K562 (cell line): ENCODE measurements around the gene RNF224. TPM values are rescaled to one million over a fixed set of nuclear protein-coding genes. Genes with fewer than 3 reads are reported as not detected.

Source experiments
- ATAC-seq: fragments of 200-7000 bp; cut with Tn5 transposase; 3 replicates; pipeline ENCODE4 v1.9.1; 2020; ENCODE audit warnings: moderate library complexity
- BruUV-seq: library from RNA; stranded (reverse); fragments of 400-500 nt; replicated peaks from 2 replicates; lab custom pipeline; 2021; lab: Mats Ljungman, UMichigan
- CTCF ChIA-PET: fragments of 300-600 bp; formaldehyde crosslinking; extraction: SDS; loops from one replicate; lab custom pipeline; 2021; ENCODE audit warnings: low intra/inter-chr PET ratio; lab: Yijun Ruan, JAX
- POLR2A ChIA-PET: fragments of 300-600, 350-650 bp; sonication (Branson Sonifier 250); formaldehyde crosslinking; extraction: SDS; loops from one replicate; lab custom pipeline; 2021; ENCODE audit warnings: antibody characterized with exemption, inconsistent platforms; lab: Yijun Ruan, JAX
- DNase-seq, 4 experiments: peaks; one replicate each; pipeline versions ENCODE4 v3.0.0 to v3.0.0-alpha.2; 2011 to 2018; ENCODE audit warnings: low spot score in 3 of 4, mixed read lengths in 3 of 4; ENCODE audit errors: extremely low read depth in 1 of 4
- FAIRE-seq: peaks from 2 replicates; lab custom pipeline; 2011; peaks lifted over from hg19 to GRCh38; lab: Jason Lieb, UNC
- H2AFZ ChIP-seq: 2 replicates; pipeline ENCODE4 v1.6.0; 2011; ENCODE audit warnings: low read depth, low read length, control low read depth, inconsistent platforms
- H3K27ac ChIP-seq: fragments of 200-600 bp; 3 replicates; pipeline ENCODE4 v1.8.0; 2011; ENCODE audit warnings: low read depth, mild to moderate bottlenecking, control low read depth, inconsistent platforms, low read length, moderate library complexity, mixed read lengths; ENCODE audit errors: extremely low read depth
- H3K27me3 ChIP-seq, 2 experiments: fragments of 300-600 bp in 1 of 2; 2 replicates in 1 of 2; 3 replicates in 1 of 2; pipeline versions ENCODE4 v1.6.0 to v1.8.0; 2011; ENCODE audit warnings: inconsistent platforms in 2 of 2, low read length in 2 of 2, mild to moderate bottlenecking in 1 of 2, mixed read lengths in 1 of 2, moderate library complexity in 1 of 2; ENCODE audit not compliant: control insufficient read depth in 2 of 2, insufficient read depth in 2 of 2
- H3K36me3 ChIP-seq: fragments of 300-600 bp; 3 replicates; pipeline ENCODE4 v1.8.0; 2011; ENCODE audit warnings: mild to moderate bottlenecking, low read length, inconsistent platforms; ENCODE audit not compliant: control insufficient read depth, insufficient read depth
- H3K4me1 ChIP-seq, 2 experiments: fragments of 200-600 bp in 1 of 2; replicated peaks in 1 of 2; 2 replicates in 1 of 2; 3 replicates in 1 of 2; pipeline versions ENCODE4 v1.5.1 to v1.8.0; 2011; ENCODE audit warnings: inconsistent platforms in 2 of 2, low read length in 2 of 2, mild to moderate bottlenecking in 1 of 2, mixed read lengths in 1 of 2, moderate library complexity in 1 of 2; ENCODE audit not compliant: control insufficient read depth in 2 of 2, insufficient read depth in 2 of 2
- H3K4me2 ChIP-seq: 2 replicates; pipeline ENCODE4 v1.6.1; 2011; ENCODE audit warnings: low read length, control low read depth, inconsistent platforms, mixed read lengths; ENCODE audit not compliant: insufficient read depth
- H3K4me3 ChIP-seq: fragments of 200-600 bp; sonication (generic), shearing (Covaris generic); 2 replicates; pipeline ENCODE4 v1.5.1; 2016; ENCODE audit warnings: control low read depth, inconsistent platforms
- H3K79me2 ChIP-seq: fragments of 200-600 bp; 3 replicates; pipeline ENCODE4 v1.8.0; 2011; ENCODE audit warnings: low read length, inconsistent platforms; ENCODE audit not compliant: control insufficient read depth, insufficient read depth
- H3K9ac ChIP-seq, 2 experiments: 2 replicates each; pipeline versions ENCODE4 v1.6.0 to v1.6.1; 2011; ENCODE audit warnings: low read depth in 2 of 2, low read length in 2 of 2, control low read depth in 1 of 2, inconsistent platforms in 1 of 2, mild to moderate bottlenecking in 1 of 2, mixed read lengths in 1 of 2; ENCODE audit not compliant: insufficient read depth in 1 of 2
- H3K9me1 ChIP-seq: one replicate; pipeline ENCODE4 v1.6.0; 2011; ENCODE audit warnings: inconsistent platforms, mild to moderate bottlenecking, low read length, moderate library complexity; ENCODE audit not compliant: control insufficient read depth, insufficient read depth
- H3K9me3 ChIP-seq: replicated peaks from 2 replicates; pipeline ENCODE4 v1.5.1; 2011; ENCODE audit warnings: low read depth, low read length, inconsistent platforms; ENCODE audit not compliant: control insufficient read depth, insufficient read depth
- H4K20me1 ChIP-seq: replicated peaks from 2 replicates; pipeline ENCODE4 v1.6.1; 2011; ENCODE audit warnings: low read length, inconsistent platforms, mixed read lengths; ENCODE audit not compliant: control insufficient read depth, insufficient read depth
- POU5F1 ChIP-seq: fragments of 150-350 bp; IDR thresholded peaks from 2 replicates; pipeline ENCODE4 v1.6.1; 2014; ENCODE audit warnings: borderline replicate concordance, low read length, low read depth, mild to moderate bottlenecking; ENCODE audit not compliant: partially characterized antibody
- ZNF740 ChIP-seq, 3 experiments: fragments of 200-800 bp in 1 of 3; sonication (Bioruptor generic) in 1 of 3; sonication (generic) in 1 of 3; formaldehyde crosslinking in 1 of 3; IDR thresholded peaks; 2 replicates each; pipeline versions ENCODE4 v1.6.1 to v1.8.0; 2016 to 2022; ENCODE audit warnings: mild to moderate bottlenecking in 2 of 3, missing compliant biosample characterization in 2 of 3, missing genetic modification characterization in 2 of 3, missing genetic modification reagents in 1 of 3
- WGBS: fragments of 100-300 bp; shearing (Covaris generic); methylation state at CpG from one replicate; pipeline ENCODE4 v1.1.6; 2016; ENCODE audit warnings: low coverage, mixed read lengths; ENCODE audit not compliant: insufficient coverage; ENCODE audit errors: missing lambda C conversion rate; 5-methylcytosine and 5-hydroxymethylcytosine counted together
- in situ Hi-C: fragments of 300-500 bp; cut with MboI; formaldehyde crosslinking; loops from 4 replicates; pipeline ENCODE4 v1.15.0; 2018; ENCODE audit warnings: inconsistent platforms, mixed read lengths
- intact Hi-C: fragments of 100-400 bp; cut with micrococcal nuclease; formaldehyde crosslinking; loops from 2 replicates; pipeline ENCODE4 v1.14.2; 2022
- polyA plus RNA-seq, 8 experiments: library from polyadenylated mRNA; depleted of rRNA in 4 of 8; stranded (reverse) in 5 of 8; unstranded in 3 of 8; fragments of >200 nt; fragmentation: Nextera tagmentation in 2 of 8; fragmentation: Illumina TruSeq in 1 of 8; extraction: Ambion mirVana in 2 of 8; extraction: Trizol in 1 of 8; gene quantifications; 2 replicates each; pipeline versions ENCODE4 v1.2.1 to v1.2.3, GENCODE V29; 2011 to 2014; ENCODE audit warnings: inconsistent platforms in 1 of 8, missing spikeins in 1 of 8
- total RNA-seq, 7 experiments: library from RNA; depleted of rRNA in 6 of 7; stranded (reverse); fragments of >200 nt in 6 of 7; fragmentation: Illumina TruSeq in 2 of 7; extraction: Trizol in 2 of 7; gene quantifications; 2 replicates each; pipeline versions ENCODE4 v1.2.1 to v1.2.3, GENCODE V29; 2011 to 2021; ENCODE audit warnings: low replicate concordance in 1 of 7

The RNF224 gene
- total and polyA plus RNA-seq, 9 of the 15 experiments (the other 6 are each of a cell fraction or from before 2014, with no cell fraction given), result not detected

- TF ChIP-seq POU5F1 (no peak), ZNF740 (CRISPR knock-in tag; IDR thresholded peaks at IDR 0.05) (0 out of 2 replicates have a peak, but pooled peaks have one; percentile 33), ZNF740 (tag; IDR thresholded peaks at IDR 0.05) (no peak)
- Histone ChIP-seq H3K4me2 (peak overlapping the region; percentile 95), H3K4me1 (peaks cover 28 to 64% of the 10 kb centered on the region in 2 experiments), H3K9ac (peak overlapping the region; percentile 92 to 98), H4K20me1 (no peaks in the 10 kb centered on the region; the same call in 1 of the 2 replicates), H3K9me3 (no peaks in the 10 kb centered on the region), H2AFZ (peak overlapping the region; percentile 77; the same call in 1 of the 2 replicates), H3K27me3 (no peaks in the 10 kb centered on the region), H3K36me3 (peaks cover 37% of the 10 kb centered on the region; the same call in 2 of the 3 replicates), H3K9me1 (peaks cover 3% of the 10 kb centered on the region), H3K79me2 (peaks cover 61% of the 10 kb centered on the region), H3K27ac (peak overlapping the region; percentile 88), H3K4me3 (peak overlapping the region; percentile 99)
- 3% methylated on average over 21 of the region's 21 CpGs for WGBS
- DNase-seq (no peak), ATAC-seq (no peak), FAIRE-seq (no peak)
- intact Hi-C loops, result no loop called here
- BruUV-seq, result no TSS peak
- CTCF ChIA-PET, result no interaction called here
- in situ Hi-C loops, result no loop called here
- POLR2A ChIA-PET, result interaction anchor here (0.7 to 5.7 kb wide), 6 partner anchors 8 to 118 kb away, joined by 3 to 56 read pairs (median 4); partner anchors contain the start of genes ANAPC2, MAN1B1 and SSNA1
Observed at GRCh38 chr9:137204731-137205125, 22.6 kb upstream of the RNF224 start.
